Mesenchymal stem cell (in vitro differentiated cells and primary cell): Measurements from ENCODE around the gene MYLK.

Experiments used
- DNase-seq: peaks from one replicate; pipeline ENCODE4 v3.0.0-alpha.2; 2013
- H2AFZ ChIP-seq: one replicate; pipeline ENCODE4 v1.6.1; 2013; ENCODE audit warnings: low read depth, mild to moderate bottlenecking, control low read depth, inconsistent platforms, low read length, moderate library complexity
- H2AK5ac ChIP-seq: 2 replicates; pipeline ENCODE4 v1.6.1; 2013; ENCODE audit warnings: low read length, moderate library complexity, mild to moderate bottlenecking, inconsistent platforms; ENCODE audit not compliant: severe bottlenecking
- H2BK120ac ChIP-seq: one replicate; pipeline ENCODE4 v1.6.1; 2013; ENCODE audit warnings: low read depth, mild to moderate bottlenecking, inconsistent platforms, low read length, moderate library complexity
- H2BK12ac ChIP-seq, 2 experiments: one replicate each; pipeline ENCODE4 v1.6.1; 2013; ENCODE audit warnings: inconsistent platforms in 2 of 2, low read length in 2 of 2, mild to moderate bottlenecking in 2 of 2, moderate library complexity in 2 of 2, control low read depth in 1 of 2
- H2BK15ac ChIP-seq: one replicate; pipeline ENCODE4 v1.6.1; 2013; ENCODE audit warnings: mild to moderate bottlenecking, low read depth, inconsistent platforms; ENCODE audit not compliant: poor library complexity, severe bottlenecking
- H2BK5ac ChIP-seq: 2 replicates; pipeline ENCODE4 v1.6.1; 2013; ENCODE audit warnings: low read depth, mild to moderate bottlenecking, low read length, control low read depth, inconsistent platforms; ENCODE audit not compliant: poor library complexity, severe bottlenecking
- H3K14ac ChIP-seq, 2 experiments: one replicate each; pipeline ENCODE4 v1.6.1; 2013; ENCODE audit warnings: inconsistent platforms in 2 of 2, low read length in 2 of 2, control low read depth in 1 of 2, mild to moderate bottlenecking in 1 of 2, moderate library complexity in 1 of 2
- H3K18ac ChIP-seq, 2 experiments: one replicate each; pipeline ENCODE4 v1.6.1; 2013; ENCODE audit warnings: inconsistent platforms in 2 of 2, low read length in 2 of 2, control low read depth in 1 of 2, low read depth in 1 of 2, mild to moderate bottlenecking in 1 of 2
- H3K23ac ChIP-seq, 2 experiments: one replicate each; pipeline ENCODE4 v1.6.1; 2013; ENCODE audit warnings: inconsistent platforms in 2 of 2, low read length in 2 of 2, mild to moderate bottlenecking in 2 of 2, moderate library complexity in 2 of 2, control low read depth in 1 of 2
- H3K27ac ChIP-seq: 2 replicates; pipeline ENCODE4 v1.5.1; 2013; ENCODE audit warnings: mild to moderate bottlenecking, moderate library complexity, low read length, control low read depth, inconsistent platforms; ENCODE audit not compliant: poor library complexity, severe bottlenecking
- H3K27me3 ChIP-seq, 2 experiments: 2 replicates each; pipeline versions ENCODE4 v1.6.1 to v1.7.0; 2013; ENCODE audit warnings: low read length in 2 of 2, mild to moderate bottlenecking in 2 of 2, moderate library complexity in 2 of 2, control low read depth in 1 of 2, inconsistent platforms in 1 of 2; ENCODE audit not compliant: control insufficient read depth in 1 of 2, insufficient read depth in 1 of 2
- H3K36me3 ChIP-seq, 2 experiments: 2 replicates each; pipeline versions ENCODE4 v1.6.1 to v1.7.0; 2013; ENCODE audit warnings: low read length in 2 of 2, control low read depth in 1 of 2, inconsistent platforms in 1 of 2, low read depth in 1 of 2, mild to moderate bottlenecking in 1 of 2; ENCODE audit not compliant: insufficient read depth in 2 of 2, control insufficient read depth in 1 of 2
- H3K4ac ChIP-seq, 2 experiments: one replicate each; pipeline ENCODE4 v1.6.1; 2013; ENCODE audit warnings: inconsistent platforms in 2 of 2, low read length in 2 of 2, mild to moderate bottlenecking in 2 of 2, moderate library complexity in 2 of 2, control low read depth in 1 of 2, low read depth in 1 of 2
- H3K4me1 ChIP-seq: 2 replicates; pipeline ENCODE4 v1.6.1; 2013; ENCODE audit warnings: low read depth, low read length, control low read depth; ENCODE audit not compliant: control insufficient read depth, insufficient read depth
- H3K4me2 ChIP-seq: 2 replicates; pipeline ENCODE4 v1.6.1; 2013; ENCODE audit warnings: low read length, mild to moderate bottlenecking, inconsistent platforms; ENCODE audit not compliant: poor library complexity, severe bottlenecking
- H3K4me3 ChIP-seq, 2 experiments: 2 replicates each; pipeline versions ENCODE4 v1.5.1 to v1.7.0; 2013; ENCODE audit warnings: low read length in 2 of 2, mild to moderate bottlenecking in 2 of 2, control low read depth in 1 of 2, low read depth in 1 of 2; ENCODE audit not compliant: insufficient read depth in 1 of 2
- H3K79me1 ChIP-seq: replicated peaks from 2 replicates; pipeline ENCODE4 v1.6.1; 2013; ENCODE audit warnings: mild to moderate bottlenecking, control low read depth, low read length, inconsistent platforms; ENCODE audit not compliant: poor library complexity, severe bottlenecking
- H3K9ac ChIP-seq: 2 replicates; pipeline ENCODE4 v1.7.0; 2013; ENCODE audit warnings: mild to moderate bottlenecking, low read length, moderate library complexity
- H3K9me3 ChIP-seq: 2 replicates; pipeline ENCODE4 v1.7.0; 2013; ENCODE audit warnings: mild to moderate bottlenecking, low read length; ENCODE audit not compliant: control insufficient read depth
- H4K8ac ChIP-seq: one replicate; pipeline ENCODE4 v1.6.1; 2013; ENCODE audit warnings: inconsistent platforms, mild to moderate bottlenecking, low read length, moderate library complexity
- H4K91ac ChIP-seq: one replicate; pipeline ENCODE4 v1.6.1; 2013; ENCODE audit warnings: mild to moderate bottlenecking, low read length, inconsistent platforms
- WGBS: methylation state at CpG from one replicate; pipeline ENCODE4 v1.1.7; 2013; ENCODE audit warnings: mixed read lengths; 5-methylcytosine and 5-hydroxymethylcytosine counted together

MYLK gene

GRCh38 chr3:123637131-123637530, 247.0 kb downstream of the MYLK start:
- Histone ChIP-seq H2AFZ (no peak overlapping the region), H3K36me3 (peaks cover 45 to 67% of the 10 kb centered on the region in 2 experiments), H2BK12ac (no peak overlapping the region), H3K79me1 (peaks cover 17% of the 10 kb centered on the region), H3K4ac (no peak overlapping the region), H3K23ac (no peak overlapping the region), H3K14ac (no peak overlapping the region), H3K4me3 (no peak overlapping the region), H4K91ac (no peak overlapping the region), H2BK120ac (no peak overlapping the region), H3K9ac (no peak overlapping the region), H2BK15ac (peak overlapping the region; percentile 4), H3K4me1 (peaks cover 45% of the 10 kb centered on the region), H3K4me2 (no peak overlapping the region), H3K27me3 (no peaks in the 10 kb centered on the region), H3K27ac (peak overlapping the region; percentile 39), H2AK5ac (no peak overlapping the region), H3K18ac (no peak overlapping the region), H3K9me3 (no peaks in the 10 kb centered on the region), H4K8ac (no peak overlapping the region), H2BK5ac (no peak overlapping the region)
- WGBS, result 87% methylated on average over 7 of the region's 7 CpGs
- no peak for DNase-seq

- Histone ChIP-seq H3K9ac (no peak overlapping the region), H3K36me3 (peaks cover 46 to 61% of the 10 kb centered on the region in 2 experiments), H3K79me1 (peaks cover 17% of the 10 kb centered on the region), H2BK5ac (no peak overlapping the region), H3K4ac (no peak overlapping the region), H2AFZ (no peak overlapping the region), H2BK12ac (no peak overlapping the region), H4K91ac (no peak overlapping the region), H3K14ac (no peak overlapping the region), H2BK15ac (no peak overlapping the region), H3K18ac (no peak overlapping the region), H3K4me1 (peaks cover 48% of the 10 kb centered on the region), H4K8ac (peak overlapping the region; percentile 66), H2AK5ac (no peak overlapping the region), H3K4me3 (no peak overlapping the region), H3K23ac (no peak overlapping the region), H3K4me2 (peak overlapping the region; percentile 12), H3K9me3 (no peaks in the 10 kb centered on the region), H3K27me3 (no peaks in the 10 kb centered on the region), H2BK120ac (peak overlapping the region; percentile 11), H3K27ac (peak overlapping the region; percentile 80)
- DNase-seq, result peak; percentile 53
- 43% methylated on average over 8 of the region's 8 CpGs for WGBS
Observed at GRCh38 chr3:123636431-123636841, 247.7 kb downstream of the MYLK start.

GRCh38 chr3:123635717-123636116, 248.4 kb downstream of the MYLK start:
- H3K4ac ChIP-seq, result no peak overlapping the region
- peak overlapping the region; percentile 80 for H3K27ac ChIP-seq
- H3K36me3 ChIP-seq, result peaks cover 51 to 63% of the 10 kb centered on the region in 2 experiments
- WGBS, result 83% methylated on average over 4 of the region's 4 CpGs
- H2BK120ac ChIP-seq, result no peak overlapping the region
- peak overlapping the region; percentile 44 for H2BK15ac ChIP-seq
- peak overlapping the region in 1 of 2 experiments; percentile 12 for H2BK12ac ChIP-seq
- peaks cover 17% of the 10 kb centered on the region for H3K79me1 ChIP-seq
- no peak overlapping the region for H2AFZ ChIP-seq
- H4K91ac ChIP-seq, result no peak overlapping the region
- no peak overlapping the region for H3K23ac ChIP-seq
- no peaks in the 10 kb centered on the region for H3K27me3 ChIP-seq
- no peak overlapping the region for H3K4me3 ChIP-seq
- no peak overlapping the region for H2BK5ac ChIP-seq
- no peak overlapping the region for H3K18ac ChIP-seq
- DNase-seq, result no peak
- no peaks in the 10 kb centered on the region for H3K9me3 ChIP-seq
- peaks cover 46% of the 10 kb centered on the region for H3K4me1 ChIP-seq
- peak overlapping the region; percentile 18 for H2AK5ac ChIP-seq
- H3K14ac ChIP-seq, result no peak overlapping the region
- H4K8ac ChIP-seq, result no peak overlapping the region
- no peak overlapping the region for H3K9ac ChIP-seq
- H3K4me2 ChIP-seq, result no peak overlapping the region

- peak overlapping the region in 1 of 2 experiments; percentile 15 for H2BK12ac ChIP-seq
- H3K9ac ChIP-seq, result no peak overlapping the region
- WGBS, result 90% methylated on average over 4 of the region's 4 CpGs
- no peak overlapping the region for H4K8ac ChIP-seq
- no peak overlapping the region for H2AFZ ChIP-seq
- DNase-seq, result peak; percentile 50
- H3K36me3 ChIP-seq, result peaks cover 52 to 64% of the 10 kb centered on the region in 2 experiments
- H3K4me2 ChIP-seq, result no peak overlapping the region
- H3K9me3 ChIP-seq, result no peaks in the 10 kb centered on the region
- H3K18ac ChIP-seq, result no peak overlapping the region
- H3K4me1 ChIP-seq, result peaks cover 45% of the 10 kb centered on the region
- no peak overlapping the region for H2AK5ac ChIP-seq
- H3K27ac ChIP-seq, result peak overlapping the region; percentile 80
- H3K4me3 ChIP-seq, result no peak overlapping the region
- peaks cover 14% of the 10 kb centered on the region for H3K79me1 ChIP-seq
- no peak overlapping the region for H2BK5ac ChIP-seq
- peak overlapping the region; percentile 43 for H4K91ac ChIP-seq
- no peak overlapping the region for H3K23ac ChIP-seq
- H2BK15ac ChIP-seq, result peak overlapping the region; percentile 94
- no peak overlapping the region for H2BK120ac ChIP-seq
- H3K4ac ChIP-seq, result no peak overlapping the region
- H3K14ac ChIP-seq, result no peak overlapping the region
- H3K27me3 ChIP-seq, result no peaks in the 10 kb centered on the region
Observed at GRCh38 chr3:123635217-123635616, 248.9 kb downstream of the MYLK start.
